ENCODE results near the gene RNPEP. TPM values are rescaled to one million over a fixed set of nuclear protein-coding genes. Genes with fewer than 3 reads are reported as not detected.

Gene RNPEP
- total and polyA plus RNA-seq, 2 of the 13 experiments (the other 11 are each of a cell fraction or from before 2014, with no cell fraction given) = 20.6 to 38.4 TPM

DNA sequence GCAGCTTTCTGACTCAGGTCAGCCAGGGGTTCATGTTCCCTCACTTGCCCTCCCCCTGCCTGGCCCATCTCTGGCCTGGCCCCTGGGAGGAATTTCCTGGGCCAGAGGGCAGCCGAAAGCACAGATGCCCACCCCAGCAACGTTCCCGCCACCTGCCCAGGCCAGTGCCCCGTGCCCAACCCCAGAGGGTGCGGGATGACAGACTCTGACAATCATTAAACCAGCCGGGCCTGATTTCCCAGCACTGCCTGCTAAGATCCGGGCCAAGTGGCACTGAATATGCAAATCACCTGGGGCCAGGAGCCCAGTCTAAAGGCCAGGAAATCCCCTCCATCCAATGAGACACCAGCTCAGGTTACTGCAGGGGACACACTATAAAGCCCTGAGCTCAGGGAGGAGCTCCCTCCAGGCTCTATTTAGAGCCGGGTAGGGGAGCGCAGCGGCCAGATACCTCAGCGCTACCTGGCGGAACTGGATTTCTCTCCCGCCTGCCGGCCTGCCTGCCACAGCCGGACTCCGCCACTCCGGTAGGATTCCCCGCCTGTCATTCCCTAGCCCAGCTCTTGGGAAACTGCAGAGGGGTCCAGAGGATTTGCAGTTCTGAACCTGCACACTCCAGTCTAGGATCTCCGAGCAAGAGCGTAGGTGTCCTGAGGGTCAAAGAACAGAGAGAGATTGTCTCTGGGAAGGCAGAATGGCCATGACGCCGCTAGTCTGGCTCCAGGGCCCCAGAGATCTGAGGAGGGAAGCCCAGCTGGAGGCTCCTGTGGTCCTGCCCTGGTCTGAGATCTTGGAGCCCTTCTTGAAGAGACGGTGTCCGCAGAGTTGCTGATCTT, 27.9 kb downstream of the RNPEP start, which contains the start of gene ELF3 (continued):
- TF ChIP-seq ZNF430 (CRISPR knock-in tag; IDR thresholded peaks at IDR 0.05) (no peak), ZBTB37 (CRISPR knock-in tag; IDR thresholded peaks at IDR 0.05) (no peak), MED8 (CRISPR knock-in tag; IDR thresholded peaks at IDR 0.05; ENCODE audit: insufficient replicate concordance) (no peak), ZNF737 (CRISPR knock-in tag; IDR thresholded peaks at IDR 0.05; ENCODE audit: borderline replicate concordance) (no peak), ZNF232 (CRISPR knock-in tag; IDR thresholded peaks at IDR 0.05; ENCODE audit: borderline replicate concordance) (no peak), ZNF326 (CRISPR knock-in tag; IDR thresholded peaks at IDR 0.05; ENCODE audit: borderline replicate concordance) (no peak), ZBTB42 (CRISPR knock-in tag; IDR thresholded peaks at IDR 0.05) (no peak), ZSCAN25 (CRISPR knock-in tag; IDR thresholded peaks at IDR 0.05) (peak; percentile 64; the same call in 1 of the 2 replicates), JARID2 (CRISPR knock-in tag; IDR thresholded peaks at IDR 0.05; ENCODE audit: insufficient replicate concordance) (peak; percentile 41), TP53 (CRISPR knock-in tag; conservative IDR thresholded peaks at IDR 0.05) (no peak), ZNF616 (CRISPR knock-in tag; IDR thresholded peaks at IDR 0.05; ENCODE audit: low read depth) (peak; percentile 87; the same call in 1 of the 2 replicates), ZNF160 (CRISPR knock-in tag; IDR thresholded peaks at IDR 0.05) (0 out of 2 replicates have a peak, but pooled peaks have one; percentile 25), ZNF629 (CRISPR knock-in tag; conservative IDR thresholded peaks at IDR 0.05) (0 out of 2 replicates have a peak, but pooled peaks have one; percentile 22), SMARCE1 (IDR thresholded peaks at IDR 0.05; ENCODE audit: borderline replicate concordance) (no peak), SALL1 (CRISPR knock-in tag; IDR thresholded peaks at IDR 0.05) (peak; percentile 33; the same call in 1 of the 2 replicates), ZC3H4 (CRISPR knock-in tag; IDR thresholded peaks at IDR 0.05; ENCODE audit: borderline replicate concordance) (no peak), ZNF329 (CRISPR knock-in tag; IDR thresholded peaks at IDR 0.05; ENCODE audit: low read depth) (0 out of 2 replicates have a peak, but pooled peaks have one; percentile 52), GATAD2A (CRISPR knock-in tag; IDR thresholded peaks at IDR 0.05) (no peak), SNAPC4 (CRISPR knock-in tag; IDR thresholded peaks at IDR 0.05) (peak; percentile 98), HNRNPUL1 (IDR thresholded peaks at IDR 0.05; ENCODE audit: low read depth, low read length) (no peak), XRCC5 (optimal IDR thresholded peaks at IDR 0.05; ENCODE audit: low read length) (peak; percentile 66), ZNF713 (CRISPR knock-in tag; IDR thresholded peaks at IDR 0.05) (no peak), ARNTL (CRISPR knock-in tag; IDR thresholded peaks at IDR 0.05) (no peak), ELF1 (CRISPR knock-in tag; IDR thresholded peaks at IDR 0.05) (peak; percentile 46; the same call in 1 of the 2 replicates)

All from HepG2 (cell line).